Measurements from ENCODE around the gene ABCA5. TPM values are rescaled to one million over a fixed set of nuclear protein-coding genes. Genes with fewer than 3 reads are reported as not detected.

Gene ABCA5
- total and polyA plus RNA-seq, 2 of the 13 experiments (the other 11 are each of a cell fraction or from before 2014, with no cell fraction given) = 9.7 to 10.1 TPM

DNA sequence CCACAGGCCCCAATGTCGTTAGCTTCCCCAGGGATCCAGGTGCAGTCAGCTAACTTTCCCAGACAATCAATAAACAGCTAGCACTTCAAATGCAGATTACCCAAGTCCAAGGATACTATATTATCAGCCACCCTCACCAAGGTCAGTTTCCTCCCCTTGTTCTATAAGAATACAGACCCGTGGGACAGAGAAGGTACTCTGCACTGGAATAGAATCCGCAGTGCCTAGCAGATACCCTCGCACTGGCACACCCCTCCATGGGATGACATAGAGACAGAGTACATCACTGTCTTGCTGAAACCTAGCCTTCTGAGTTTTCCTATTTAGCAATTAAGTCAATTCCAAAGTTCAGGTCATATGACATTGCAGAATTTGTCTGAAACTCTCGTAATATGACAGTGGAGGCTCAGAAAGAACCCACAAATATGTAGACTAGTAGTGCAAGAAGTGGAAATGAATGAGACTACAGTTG, 58.4 kb downstream of the ABCA5 start (continued):
- TF ChIP-seq ZNF3 (CRISPR knock-in tag; IDR thresholded peaks at IDR 0.05) (peak; percentile 74; the same call in 1 of the 2 replicates), KAT2B (IDR thresholded peaks at IDR 0.05; ENCODE audit: borderline replicate concordance, low read depth, low read length) (no peak), MTF2 (CRISPR knock-in tag; IDR thresholded peaks at IDR 0.05; ENCODE audit: borderline replicate concordance) (no peak), TOE1 (CRISPR knock-in tag; IDR thresholded peaks at IDR 0.05) (no peak), GABPA (IDR thresholded peaks at IDR 0.05; ENCODE audit: low read depth, low read length) (no peak), GABPA (CRISPR knock-in tag; IDR thresholded peaks at IDR 0.05; ENCODE audit: low read depth) (no peak), ZNF331 (CRISPR knock-in tag; IDR thresholded peaks at IDR 0.05) (peak; percentile 79; the same call in 1 of the 2 replicates), ETV5 (CRISPR knock-in tag; IDR thresholded peaks at IDR 0.05; ENCODE audit: borderline replicate concordance) (no peak; the same call in 1 of the 2 replicates), ZNF431 (CRISPR knock-in tag; IDR thresholded peaks at IDR 0.05; ENCODE audit: borderline replicate concordance, low read depth) (no peak), KDM1A (CRISPR knock-in tag; IDR thresholded peaks at IDR 0.05) (peak; percentile 76; the same call in 1 of the 2 replicates), SP1 (IDR thresholded peaks at IDR 0.05) (no peak), SP1 (CRISPR knock-in tag; IDR thresholded peaks at IDR 0.05) (no peak), NFIC (IDR thresholded peaks at IDR 0.05; ENCODE audit: low read length) (no peak), KDM3A (CRISPR knock-in tag; IDR thresholded peaks at IDR 0.05; ENCODE audit: low read depth) (no peak), PHF8 (CRISPR knock-in tag; IDR thresholded peaks at IDR 0.05) (no peak)
- TF ChIP-seq, protein P1, sequence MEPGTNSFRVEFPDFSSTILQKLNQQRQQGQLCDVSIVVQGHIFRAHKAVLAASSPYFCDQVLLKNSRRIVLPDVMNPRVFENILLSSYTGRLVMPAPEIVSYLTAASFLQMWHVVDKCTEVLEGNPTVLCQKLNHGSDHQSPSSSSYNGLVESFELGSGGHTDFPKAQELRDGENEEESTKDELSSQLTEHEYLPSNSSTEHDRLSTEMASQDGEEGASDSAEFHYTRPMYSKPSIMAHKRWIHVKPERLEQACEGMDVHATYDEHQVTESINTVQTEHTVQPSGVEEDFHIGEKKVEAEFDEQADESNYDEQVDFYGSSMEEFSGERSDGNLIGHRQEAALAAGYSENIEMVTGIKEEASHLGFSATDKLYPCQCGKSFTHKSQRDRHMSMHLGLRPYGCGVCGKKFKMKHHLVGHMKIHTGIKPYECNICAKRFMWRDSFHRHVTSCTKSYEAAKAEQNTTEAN (CRISPR knock-in tag; conservative IDR thresholded peaks at IDR 0.05) = 0 out of 2 replicates have a peak, but pooled peaks have one; percentile 50
- TF ChIP-seq, protein P2, sequence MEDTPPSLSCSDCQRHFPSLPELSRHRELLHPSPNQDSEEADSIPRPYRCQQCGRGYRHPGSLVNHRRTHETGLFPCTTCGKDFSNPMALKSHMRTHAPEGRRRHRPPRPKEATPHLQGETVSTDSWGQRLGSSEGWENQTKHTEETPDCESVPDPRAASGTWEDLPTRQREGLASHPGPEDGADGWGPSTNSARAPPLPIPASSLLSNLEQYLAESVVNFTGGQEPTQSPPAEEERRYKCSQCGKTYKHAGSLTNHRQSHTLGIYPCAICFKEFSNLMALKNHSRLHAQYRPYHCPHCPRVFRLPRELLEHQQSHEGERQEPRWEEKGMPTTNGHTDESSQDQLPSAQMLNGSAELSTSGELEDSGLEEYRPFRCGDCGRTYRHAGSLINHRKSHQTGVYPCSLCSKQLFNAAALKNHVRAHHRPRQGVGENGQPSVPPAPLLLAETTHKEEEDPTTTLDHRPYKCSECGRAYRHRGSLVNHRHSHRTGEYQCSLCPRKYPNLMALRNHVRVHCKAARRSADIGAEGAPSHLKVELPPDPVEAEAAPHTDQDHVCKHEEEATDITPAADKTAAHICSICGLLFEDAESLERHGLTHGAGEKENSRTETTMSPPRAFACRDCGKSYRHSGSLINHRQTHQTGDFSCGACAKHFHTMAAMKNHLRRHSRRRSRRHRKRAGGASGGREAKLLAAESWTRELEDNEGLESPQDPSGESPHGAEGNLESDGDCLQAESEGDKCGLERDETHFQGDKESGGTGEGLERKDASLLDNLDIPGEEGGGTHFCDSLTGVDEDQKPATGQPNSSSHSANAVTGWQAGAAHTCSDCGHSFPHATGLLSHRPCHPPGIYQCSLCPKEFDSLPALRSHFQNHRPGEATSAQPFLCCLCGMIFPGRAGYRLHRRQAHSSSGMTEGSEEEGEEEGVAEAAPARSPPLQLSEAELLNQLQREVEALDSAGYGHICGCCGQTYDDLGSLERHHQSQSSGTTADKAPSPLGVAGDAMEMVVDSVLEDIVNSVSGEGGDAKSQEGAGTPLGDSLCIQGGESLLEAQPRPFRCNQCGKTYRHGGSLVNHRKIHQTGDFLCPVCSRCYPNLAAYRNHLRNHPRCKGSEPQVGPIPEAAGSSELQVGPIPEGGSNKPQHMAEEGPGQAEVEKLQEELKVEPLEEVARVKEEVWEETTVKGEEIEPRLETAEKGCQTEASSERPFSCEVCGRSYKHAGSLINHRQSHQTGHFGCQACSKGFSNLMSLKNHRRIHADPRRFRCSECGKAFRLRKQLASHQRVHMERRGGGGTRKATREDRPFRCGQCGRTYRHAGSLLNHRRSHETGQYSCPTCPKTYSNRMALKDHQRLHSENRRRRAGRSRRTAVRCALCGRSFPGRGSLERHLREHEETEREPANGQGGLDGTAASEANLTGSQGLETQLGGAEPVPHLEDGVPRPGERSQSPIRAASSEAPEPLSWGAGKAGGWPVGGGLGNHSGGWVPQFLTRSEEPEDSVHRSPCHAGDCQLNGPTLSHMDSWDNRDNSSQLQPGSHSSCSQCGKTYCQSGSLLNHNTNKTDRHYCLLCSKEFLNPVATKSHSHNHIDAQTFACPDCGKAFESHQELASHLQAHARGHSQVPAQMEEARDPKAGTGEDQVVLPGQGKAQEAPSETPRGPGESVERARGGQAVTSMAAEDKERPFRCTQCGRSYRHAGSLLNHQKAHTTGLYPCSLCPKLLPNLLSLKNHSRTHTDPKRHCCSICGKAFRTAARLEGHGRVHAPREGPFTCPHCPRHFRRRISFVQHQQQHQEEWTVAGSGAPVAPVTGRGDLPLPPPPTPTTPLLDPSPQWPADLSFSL (CRISPR knock-in tag; IDR thresholded peaks at IDR 0.05) = no peak
- TF ChIP-seq, protein P3, sequence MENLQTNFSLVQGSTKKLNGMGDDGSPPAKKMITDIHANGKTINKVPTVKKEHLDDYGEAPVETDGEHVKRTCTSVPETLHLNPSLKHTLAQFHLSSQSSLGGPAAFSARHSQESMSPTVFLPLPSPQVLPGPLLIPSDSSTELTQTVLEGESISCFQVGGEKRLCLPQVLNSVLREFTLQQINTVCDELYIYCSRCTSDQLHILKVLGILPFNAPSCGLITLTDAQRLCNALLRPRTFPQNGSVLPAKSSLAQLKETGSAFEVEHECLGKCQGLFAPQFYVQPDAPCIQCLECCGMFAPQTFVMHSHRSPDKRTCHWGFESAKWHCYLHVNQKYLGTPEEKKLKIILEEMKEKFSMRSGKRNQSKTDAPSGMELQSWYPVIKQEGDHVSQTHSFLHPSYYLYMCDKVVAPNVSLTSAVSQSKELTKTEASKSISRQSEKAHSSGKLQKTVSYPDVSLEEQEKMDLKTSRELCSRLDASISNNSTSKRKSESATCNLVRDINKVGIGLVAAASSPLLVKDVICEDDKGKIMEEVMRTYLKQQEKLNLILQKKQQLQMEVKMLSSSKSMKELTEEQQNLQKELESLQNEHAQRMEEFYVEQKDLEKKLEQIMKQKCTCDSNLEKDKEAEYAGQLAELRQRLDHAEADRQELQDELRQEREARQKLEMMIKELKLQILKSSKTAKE (CRISPR knock-in tag; IDR thresholded peaks at IDR 0.05; ENCODE audit: borderline replicate concordance) = no peak
